DOHH2 (cell line): ENCODE results near the gene GAS6.

Experiments
- CTCF ChIP-seq: fragments of 200-600 bp; sonication (generic); IDR thresholded peaks from one replicate; pipeline ENCODE4 v1.5.1; 2014; ENCODE audit warnings: antibody characterized with exemption, mild to moderate bottlenecking, low read depth, low read length; ENCODE audit not compliant: poor library complexity, severe bottlenecking
- EZH2phosphoT487 ChIP-seq: fragments of 200-600 bp; sonication (generic); IDR thresholded peaks from 2 replicates; pipeline ENCODE4 v1.6.1; 2017; ENCODE audit warnings: borderline replicate concordance, mild to moderate bottlenecking, antibody characterized with exemption, low read length, moderate library complexity, mixed read lengths

GRCh38 chr13:113821847-113822246 lies 42.0 kb downstream of the GAS6 start:
- TF ChIP-seq CTCF (no peak), EZH2phosphoT487 (no peak)
